CD4-positive, alpha-beta T cell treated with Interleukin-15 for 4 hours (primary cell): ENCODE measurements around the gene EIF2AK3.

Experiments
- DNase-seq: peaks from one replicate; pipeline ENCODE4 v3.0.0-alpha.2; 2020; ENCODE audit warnings: low spot score

Gene EIF2AK3

DNA sequence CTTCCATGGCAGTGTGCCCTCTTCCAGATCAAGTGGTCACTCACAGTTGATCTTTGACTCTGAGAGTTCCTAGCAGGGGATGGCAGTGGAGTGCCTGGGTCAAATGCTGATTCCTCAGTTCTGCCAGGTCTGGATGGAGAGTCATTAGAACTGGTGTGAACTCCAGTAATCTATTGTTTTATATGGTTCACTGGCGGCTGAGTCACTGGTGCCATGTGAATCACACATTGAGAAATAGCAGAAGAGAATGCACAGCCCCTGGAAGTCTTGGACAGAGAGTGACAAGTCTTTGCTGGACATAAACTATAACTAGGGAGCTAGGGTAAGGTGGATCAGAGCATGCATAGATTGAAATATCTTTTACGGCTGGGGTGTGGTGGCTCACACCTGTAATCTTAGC, 86.9 kb downstream of the EIF2AK3 start:
- no peak for DNase-seq

- no peak for DNase-seq
Measured at GRCh38 chr2:88538362-88538917, 88.8 kb downstream of the EIF2AK3 start.

- no peak for DNase-seq
Measured at GRCh38 chr2:88537640-88538039, 89.6 kb downstream of the EIF2AK3 start.

- no peak for DNase-seq
Measured at GRCh38 chr2:88530081-88530480, 97.2 kb downstream of the EIF2AK3 start.

- no peak for DNase-seq
Measured at GRCh38 chr2:88521445-88522073, 105.7 kb downstream of the EIF2AK3 start.

GRCh38 chr2:88517759-88518201, 109.5 kb downstream of the EIF2AK3 start:
- DNase-seq, result no peak
